H1 (cell line): Measurements from ENCODE around the gene SPIRE1. TPM values are rescaled to one million over a fixed set of nuclear protein-coding genes. Genes with fewer than 3 reads are reported as not detected.

Experiments used
- ASH2L ChIP-seq: fragments of 200-600, 300-600 bp; sonication (generic); IDR thresholded peaks from one replicate; pipeline ENCODE4 v1.7.1; 2017; ENCODE audit warnings: low read length
- CBX8 ChIP-seq: fragments of 300-800, 300-1000 bp; sonication (generic); IDR thresholded peaks from 2 replicates; pipeline ENCODE4 v1.7.1; 2016; ENCODE audit warnings: low read depth, low read length, borderline replicate concordance
- CEBPB ChIP-seq: IDR thresholded peaks from 2 replicates; pipeline ENCODE4 v1.6.1; 2012; ENCODE audit warnings: low read depth, low read length
- CHD7 ChIP-seq: fragments of 300-600 bp; sonication (generic); IDR thresholded peaks from 2 replicates; pipeline ENCODE4 v1.7.1; 2012; ENCODE audit warnings: low read length, moderate library complexity, mild to moderate bottlenecking, inconsistent platforms; ENCODE audit not compliant: insufficient replicate concordance
- CTCF ChIP-seq, 3 experiments: IDR thresholded peaks; 1 replicate in 2 of 3; 2 replicates in 1 of 3; pipeline versions ENCODE4 v1.5.1 to v1.6.1; 2011; ENCODE audit warnings: low read length in 3 of 3, mild to moderate bottlenecking in 3 of 3, inconsistent platforms in 2 of 3, low read depth in 1 of 3, moderate library complexity in 1 of 3; ENCODE audit not compliant: insufficient read depth in 1 of 3; ENCODE audit errors: control extremely low read depth in 1 of 3
- EGR1 ChIP-seq: IDR thresholded peaks from 2 replicates; pipeline ENCODE4 v1.6.1; 2011; ENCODE audit warnings: low read depth, low read length, borderline replicate concordance
- EP300 ChIP-seq, 2 experiments: IDR thresholded peaks; 1 replicate in 1 of 2; 2 replicates in 1 of 2; pipeline ENCODE4 v1.6.1; 2011 to 2012; ENCODE audit warnings: low read depth in 2 of 2, low read length in 2 of 2, mild to moderate bottlenecking in 2 of 2, borderline replicate concordance in 1 of 2, inconsistent platforms in 1 of 2, moderate library complexity in 1 of 2
- TCF12 ChIP-seq: IDR thresholded peaks from 2 replicates; pipeline ENCODE4 v1.6.1; 2011; ENCODE audit warnings: low read depth, mild to moderate bottlenecking, low read length
- polyA plus RNA-seq, 7 experiments: library from polyadenylated mRNA; depleted of rRNA in 3 of 7; stranded (reverse) in 5 of 7; unstranded in 2 of 7; fragments of >200 nt in 5 of 7; fragments of 200-250 nt in 2 of 7; gene quantifications; 1 replicate in 5 of 7; 2 replicates in 1 of 7; 4 replicates in 1 of 7; pipeline versions ENCODE4 v1.2.1 to v1.2.3, GENCODE V29; 2011 to 2013; ENCODE audit warnings: missing spikeins in 2 of 7, mixed read lengths in 2 of 7
- total RNA-seq: library from RNA; stranded (reverse); fragmentation: NEBNext Ultra II Directional; extraction: Animal tissue kit (Norgen Biotek cat#: 25700); gene quantifications from 2 replicates; pipeline ENCODE4 v1.2.1, GENCODE V29; 2021

Gene SPIRE1
- total and polyA plus RNA-seq, 2 of the 8 experiments (the other 6 are each of a cell fraction or from before 2014, with no cell fraction given) = 6.0 to 21.5 TPM

- TF ChIP-seq CHD7 = no peak
- no peak for TF ChIP-seq ASH2L
- TF ChIP-seq CTCF (IDR thresholded peaks at IDR 0.05; ENCODE audit: control extremely low read depth in 1 of 3, insufficient read depth in 1 of 3, low read depth in 1 of 3, low read length in 3 of 3) = no peak
- no peak for TF ChIP-seq TCF12
- no peak for TF ChIP-seq EP300 (IDR thresholded peaks at IDR 0.05; ENCODE audit: borderline replicate concordance in 1 of 2, low read depth in 2 of 2, low read length in 2 of 2)
- no peak for TF ChIP-seq CEBPB
- TF ChIP-seq CBX8 = no peak
- TF ChIP-seq EGR1 = no peak
Measured at GRCh38 chr18:12470382-12471075, 187.4 kb downstream of the SPIRE1 start (continued).
